Activated CD4-positive, alpha-beta T cell treated with anti-CD3 and anti-CD28 coated beads, Interleukin-2, amount 50 U/mL, for 48 hours (primary cell): ENCODE results near the gene RNH1.

Experiments
- DNase-seq, 2 experiments: peaks; one replicate each; pipeline ENCODE4 v3.0.0-alpha.2; 2020

The RNH1 gene

DNA sequence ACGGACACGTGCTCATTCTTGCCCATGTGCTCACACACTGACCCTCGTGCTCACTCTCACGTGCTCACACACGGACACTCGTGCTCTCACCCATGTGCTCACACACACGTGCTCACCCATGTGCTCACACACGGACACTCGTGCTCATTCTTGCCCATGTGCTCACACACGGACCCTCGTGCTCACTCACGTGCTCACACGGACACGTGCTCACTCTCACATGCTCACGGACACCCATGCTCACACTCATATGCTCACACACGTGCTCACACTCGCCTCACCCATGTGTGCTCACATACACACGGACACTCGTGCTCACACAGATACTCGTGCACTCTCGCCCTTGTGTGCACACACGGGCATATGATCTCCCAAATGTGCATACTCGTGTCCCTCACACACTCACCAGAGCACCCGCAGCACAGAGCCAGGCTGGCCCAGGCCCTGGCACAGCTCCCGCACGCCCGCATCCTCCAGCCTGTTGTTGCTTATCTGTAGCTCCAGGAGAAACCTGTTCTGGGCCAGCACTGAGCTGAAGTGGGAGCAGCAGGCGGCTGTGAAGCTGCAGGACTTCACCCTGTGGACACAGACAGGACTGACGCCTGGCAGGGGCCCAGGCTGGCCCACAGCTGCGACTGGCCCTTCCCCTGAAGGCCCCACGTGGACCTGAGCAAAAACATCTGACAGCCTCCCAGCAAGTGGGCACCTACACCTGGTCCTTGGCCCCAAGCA, 9.3 kb downstream of the RNH1 start:
- DNase-seq = no peak

DNA sequence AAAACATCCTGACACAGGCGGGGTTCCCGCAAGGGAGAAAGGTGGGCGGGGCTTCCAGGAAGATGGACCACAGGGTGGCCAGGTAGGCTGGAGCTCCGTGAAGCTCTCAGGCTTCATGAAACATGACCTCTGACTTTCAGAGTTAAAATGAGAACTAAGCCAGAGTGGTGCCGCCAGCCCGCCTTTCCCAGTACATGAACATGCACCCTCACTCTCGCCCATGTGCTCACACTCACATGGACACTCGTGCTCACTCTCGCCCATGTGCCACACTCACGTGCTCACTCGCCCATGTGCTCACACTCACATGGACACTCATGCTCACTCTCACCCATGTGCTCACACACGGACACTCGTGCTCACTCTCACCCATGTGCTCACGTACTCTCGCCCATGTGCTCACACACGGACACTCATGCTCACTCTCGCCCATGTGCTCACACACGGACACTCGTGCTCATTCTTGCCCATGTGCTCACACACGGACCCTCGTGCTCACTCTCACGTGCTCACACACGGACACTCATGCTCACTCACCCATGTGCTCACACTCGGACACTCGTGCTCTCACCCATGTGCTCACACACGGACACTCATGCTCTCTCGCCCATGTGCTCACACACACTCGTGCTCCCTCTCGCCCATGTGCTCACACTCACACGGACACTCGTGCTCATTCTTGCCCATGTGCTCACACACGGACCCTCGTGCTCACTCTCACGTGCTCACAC, 10.0 kb downstream of the RNH1 start:
- DNase-seq = no peak

GRCh38 chr11:495537-495931, 11.5 kb downstream of the RNH1 start:
- DNase-seq = no peak

DNA sequence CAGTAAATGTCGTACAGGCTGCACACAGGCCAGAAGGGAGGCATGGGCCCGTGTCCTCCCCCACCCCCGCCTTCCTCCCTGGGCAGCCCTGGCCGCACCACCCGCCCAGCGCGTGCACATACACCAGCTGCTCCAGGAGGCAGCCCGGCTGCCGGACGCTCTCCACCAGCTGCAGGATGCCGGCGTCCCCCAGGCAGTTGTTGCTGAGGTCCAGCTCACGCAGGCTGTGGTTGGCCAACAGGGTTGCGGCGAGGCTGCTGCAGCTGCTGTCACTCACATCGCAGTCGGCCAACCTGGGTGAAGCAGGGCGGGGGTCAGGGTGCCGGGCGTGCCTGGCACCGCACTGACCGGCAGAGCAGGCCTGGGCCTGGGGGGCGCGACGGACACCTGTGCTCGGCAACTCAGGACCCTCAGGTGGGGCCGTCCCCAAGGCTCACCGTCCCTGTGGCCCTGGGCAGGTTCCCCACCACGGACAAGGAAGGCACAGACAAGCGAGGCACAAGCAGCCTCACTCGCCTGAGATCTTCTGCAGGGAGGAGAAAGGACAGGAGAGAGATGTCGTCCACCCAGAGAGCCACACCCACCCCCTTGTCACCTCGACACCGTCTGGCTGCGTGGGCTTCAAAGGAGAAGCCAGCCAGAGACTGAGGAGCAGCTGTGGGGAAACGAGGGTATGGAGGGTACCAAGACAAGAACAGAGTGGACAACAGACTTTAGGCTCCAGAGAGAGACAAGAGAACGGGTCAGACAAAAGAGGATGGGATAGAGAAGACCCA, 12.1 kb downstream of the RNH1 start:
- no peak for DNase-seq

- no peak for DNase-seq
These were observed 14.4 kb downstream of the RNH1 start for GRCh38 chr11:492427-493226.

DNA sequence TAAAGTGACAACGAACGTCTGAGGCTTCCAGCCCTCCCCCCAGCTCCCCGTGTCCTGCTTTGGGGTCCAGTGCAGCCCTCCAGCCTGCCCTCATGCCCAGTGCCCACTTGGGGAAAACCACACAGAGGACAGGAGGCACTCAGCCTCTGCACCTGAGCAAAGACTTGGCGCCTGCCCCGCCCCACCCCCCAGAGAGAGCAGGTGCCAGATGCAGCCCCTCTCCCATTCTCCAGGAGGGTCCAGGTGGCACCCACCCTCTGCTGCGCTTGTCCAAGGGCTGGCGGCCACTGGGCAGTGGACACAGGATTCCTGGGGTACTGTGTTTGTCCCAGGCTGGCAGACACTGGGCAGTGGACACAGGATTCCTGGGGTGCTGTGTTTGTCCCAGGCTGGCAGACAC, 15.7 kb downstream of the RNH1 start:
- DNase-seq = no peak

- DNase-seq = no peak
These were observed 16.1 kb downstream of the RNH1 start for GRCh38 chr11:490930-491260.

- no peak for DNase-seq
These were observed 16.7 kb downstream of the RNH1 start for GRCh38 chr11:490186-490929.

DNA sequence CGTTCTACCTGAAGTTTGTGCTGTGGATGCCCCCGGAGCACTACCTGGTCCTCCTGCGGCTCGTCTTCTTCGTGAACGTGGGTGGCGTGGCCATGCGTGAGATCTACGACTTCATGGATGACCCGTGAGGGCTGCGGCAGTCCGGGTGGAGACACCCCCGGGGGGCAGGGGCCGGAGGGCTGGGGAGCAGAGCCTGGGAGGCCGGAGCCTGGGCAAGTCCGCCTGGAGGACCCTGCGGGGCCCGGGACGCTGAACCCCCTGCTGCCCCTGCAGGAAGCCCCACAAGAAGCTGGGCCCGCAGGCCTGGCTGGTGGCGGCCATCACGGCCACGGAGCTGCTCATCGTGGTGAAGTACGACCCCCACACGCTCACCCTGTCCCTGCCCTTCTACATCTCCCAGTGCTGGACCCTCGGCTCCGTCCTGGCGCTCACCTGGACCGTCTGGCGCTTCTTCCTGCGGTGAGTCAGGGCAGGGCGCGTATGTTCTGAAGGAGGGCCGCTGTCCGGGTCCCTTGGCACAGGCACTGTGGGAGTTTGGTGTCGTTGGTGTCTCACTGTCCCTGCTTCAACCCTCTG, 17.3 kb downstream of the RNH1 start:
- no peak for DNase-seq

GRCh38 chr11:488992-489391, 18.1 kb downstream of the RNH1 start:
- DNase-seq = no peak

DNA sequence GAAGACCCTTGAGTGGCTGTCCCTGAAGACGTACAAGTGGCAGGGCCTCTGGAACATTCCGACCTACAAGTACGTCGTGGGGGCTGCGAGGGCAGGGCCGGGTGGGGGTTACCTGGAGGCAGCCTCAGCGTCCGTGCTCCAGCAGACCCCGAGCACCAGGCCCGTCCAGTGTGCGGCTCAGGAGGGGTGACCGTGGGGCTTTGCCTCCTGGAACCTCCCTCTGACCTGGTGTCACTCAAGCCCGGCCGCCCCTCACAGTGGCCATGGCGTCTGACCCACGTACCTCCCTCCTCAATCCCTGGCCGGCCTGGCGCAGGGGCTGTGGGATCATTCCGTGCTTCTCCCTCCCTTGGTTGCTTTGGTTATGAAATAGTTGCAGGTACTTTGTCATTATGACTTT, 18.5 kb downstream of the RNH1 start:
- no peak for DNase-seq

GRCh38 chr11:488062-488461, 19.0 kb downstream of the RNH1 start:
- no peak for DNase-seq

GRCh38 chr11:487571-488021, 19.4 kb downstream of the RNH1 start:
- DNase-seq = no peak

GRCh38 chr11:486189-486588, 20.9 kb downstream of the RNH1 start:
- no peak for DNase-seq

DNA sequence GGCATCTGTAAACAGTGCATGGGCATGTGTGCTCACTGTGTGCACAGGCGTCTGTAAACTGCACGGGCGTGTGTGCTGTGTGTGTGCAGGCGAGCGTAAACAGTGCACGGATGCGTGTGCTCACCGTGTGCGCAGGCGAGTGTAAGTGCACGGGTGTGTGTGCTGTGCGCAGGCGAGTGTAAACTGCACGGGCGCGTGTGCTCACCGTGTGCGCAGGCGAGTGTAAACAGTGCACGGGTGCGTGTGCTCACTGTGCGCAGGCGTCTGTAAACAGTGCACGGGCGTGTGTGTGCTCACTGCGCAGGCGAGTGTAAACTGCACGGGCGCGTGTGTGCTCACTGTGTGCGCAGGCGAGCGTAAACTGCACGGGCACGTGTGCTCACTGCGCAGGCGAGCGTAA, 22.4 kb downstream of the RNH1 start:
- no peak for DNase-seq

- DNase-seq = no peak
These were observed 27.7 kb downstream of the RNH1 start for GRCh38 chr11:479311-479710.

DNA sequence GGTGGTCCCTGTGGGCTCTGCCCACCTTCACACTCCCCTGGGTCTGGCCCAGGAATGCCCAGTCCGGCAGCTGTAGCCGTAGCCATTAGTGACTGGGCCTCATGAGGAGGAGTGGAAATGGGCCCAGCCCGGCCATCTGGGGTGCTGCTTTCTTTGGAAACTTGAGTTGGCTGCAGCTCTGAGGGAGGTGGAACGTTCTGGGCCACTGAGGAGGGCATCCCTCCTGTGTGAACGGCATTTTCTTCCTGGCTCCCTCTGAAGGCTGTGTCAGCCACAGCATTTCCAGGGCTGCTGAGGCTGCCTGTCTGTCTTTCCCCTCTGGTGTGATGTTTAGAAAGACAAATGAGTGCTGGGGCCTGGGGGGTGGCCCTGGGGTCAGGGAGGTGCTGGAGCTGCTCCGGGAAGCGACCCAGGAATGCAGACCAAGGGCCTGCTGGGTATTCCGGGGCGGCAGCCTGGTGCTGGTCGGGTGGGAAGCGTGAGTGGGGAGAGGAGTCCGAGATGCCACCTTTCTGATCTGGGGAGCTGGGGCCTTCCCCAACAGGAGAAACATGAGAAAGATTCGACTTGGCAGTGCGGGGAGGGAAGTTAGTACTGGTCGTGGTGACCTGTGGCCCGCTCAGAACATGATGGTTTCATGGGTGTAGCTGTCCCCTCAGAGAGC, 29.9 kb downstream of the RNH1 start:
- no peak for DNase-seq

DNA sequence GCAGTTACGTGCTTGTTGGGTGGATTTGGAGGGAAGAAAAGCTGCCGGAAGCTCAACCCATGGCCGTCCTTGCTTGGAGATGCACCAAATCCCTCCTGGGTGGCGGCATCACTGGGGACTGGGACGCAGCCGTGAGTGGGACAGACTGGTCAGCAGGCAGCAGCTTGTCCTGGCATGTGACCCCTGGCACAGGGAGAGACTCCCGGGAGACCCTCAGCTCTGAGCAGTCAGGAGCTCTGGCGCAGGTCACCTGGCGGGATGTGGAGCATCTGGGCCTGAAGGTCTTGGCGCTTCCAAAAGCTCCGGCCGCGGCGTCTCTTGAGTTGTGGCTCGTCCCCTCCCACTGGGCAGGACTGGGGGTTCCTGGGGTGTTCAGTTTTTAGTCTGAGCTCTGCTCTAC, 30.6 kb downstream of the RNH1 start:
- no peak for DNase-seq

- DNase-seq = no peak
These were observed 31.1 kb downstream of the RNH1 start for GRCh38 chr11:475941-476340.

DNA sequence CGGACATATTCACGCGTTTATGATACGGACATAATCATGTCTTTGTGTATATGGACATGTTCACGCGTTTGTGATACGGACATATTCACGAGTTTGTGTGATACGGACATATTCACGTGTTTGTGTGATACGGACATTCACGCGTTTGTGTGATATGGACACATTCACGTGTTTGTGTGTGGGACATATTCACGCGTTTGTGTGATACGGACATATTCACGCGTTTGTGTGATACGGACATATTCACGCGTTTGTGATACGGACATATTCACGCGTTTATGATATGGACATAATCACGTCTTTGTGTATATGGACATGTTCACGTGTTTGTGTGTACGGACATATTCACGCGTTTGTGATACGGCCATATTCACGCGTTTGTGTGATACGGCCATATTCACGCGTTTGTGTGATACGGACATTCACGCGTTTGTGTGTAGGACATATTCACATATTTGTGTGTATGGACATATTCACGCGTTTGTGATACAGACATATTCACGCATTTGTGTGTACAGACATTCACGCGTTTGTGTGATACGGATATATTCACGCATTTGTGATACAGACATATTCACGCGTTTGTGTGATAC, 32.0 kb downstream of the RNH1 start:
- no peak for DNase-seq
